ENCODE data around the gene CIT.
A peak's percentile ranks its signal among the peaks of the same experiment; 100 is the strongest.

The CIT gene

GRCh38 chr12:119836781-119837180 lies 40.3 kb downstream of the CIT start:
- DNase-seq (ENCODE audit: low spot score) = no peak
- no peak for TF ChIP-seq CTCF (IDR thresholded peaks at IDR 0.05; ENCODE audit: extremely low read depth, missing control alignments)

- TF ChIP-seq CTCF (IDR thresholded peaks at IDR 0.05; ENCODE audit: extremely low read depth, missing control alignments) = no peak
Observed at GRCh38 chr12:119835068-119835467, 42.1 kb downstream of the CIT start.

GRCh38 chr12:119829439-119829838 lies 47.7 kb downstream of the CIT start:
- no peak for TF ChIP-seq CTCF (IDR thresholded peaks at IDR 0.05; ENCODE audit: extremely low read depth, missing control alignments)
- DNase-seq (ENCODE audit: low spot score) = peak; percentile 38

More at GRCh38 chr12:119835068-119835467, 42.1 kb downstream of the CIT start:
- DNase-seq (ENCODE audit: low spot score) = no peak

- TF ChIP-seq CTCF (IDR thresholded peaks at IDR 0.05; ENCODE audit: extremely low read depth, missing control alignments) = no peak
- DNase-seq (ENCODE audit: low spot score) = peak; percentile 31
Observed at GRCh38 chr12:119828300-119828699, 48.8 kb downstream of the CIT start.

GRCh38 chr12:119827760-119828159 lies 49.4 kb downstream of the CIT start:
- no peak for TF ChIP-seq CTCF (IDR thresholded peaks at IDR 0.05; ENCODE audit: extremely low read depth, missing control alignments)
- DNase-seq (ENCODE audit: low spot score) = no peak

- no peak for TF ChIP-seq CTCF (IDR thresholded peaks at IDR 0.05; ENCODE audit: extremely low read depth, missing control alignments)
- no peak for DNase-seq (ENCODE audit: low spot score)
Observed at GRCh38 chr12:119826661-119827445, 50.3 kb downstream of the CIT start.

- DNase-seq (ENCODE audit: low spot score) = no peak
- TF ChIP-seq CTCF (IDR thresholded peaks at IDR 0.05; ENCODE audit: extremely low read depth, missing control alignments) = no peak
Observed at GRCh38 chr12:119825262-119825661, 51.9 kb downstream of the CIT start.
